GM18909 (cell line): Measurements from ENCODE around the gene METTL24.

Experiments used
- ATAC-seq: cut with Tn5 transposase; IDR thresholded peaks from one replicate; pipeline ENCODE4 v1.9.1; 2021; ENCODE audit warnings: mild to moderate bottlenecking; ENCODE audit not compliant: unreplicated experiment, poor library complexity

The METTL24 gene

GRCh38 chr6:110357664-110358552 lies at the start of gene METTL24:
Gene METTL24, minus strand, starts transcription at chr6:110358349. Its CDS starts 77 bp downstream, at chr6:110358272.
- ATAC-seq: no peak

GRCh38 chr6:110404607-110405006 lies 46.5 kb upstream of the METTL24 start:
- no peak for ATAC-seq

GRCh38 chr6:110401585-110402176 lies 43.5 kb upstream of the METTL24 start:
- no peak for ATAC-seq

GRCh38 chr6:110400208-110400607 lies 42.1 kb upstream of the METTL24 start:
- no peak for ATAC-seq

GRCh38 chr6:110399219-110400071 lies 41.3 kb upstream of the METTL24 start:
- ATAC-seq: no peak

GRCh38 chr6:110398778-110399177 lies 40.6 kb upstream of the METTL24 start:
- ATAC-seq: no peak

GRCh38 chr6:110395221-110395620 lies 37.1 kb upstream of the METTL24 start:
- ATAC-seq: no peak

GRCh38 chr6:110394409-110394808 lies 36.3 kb upstream of the METTL24 start:
- ATAC-seq: no peak

GRCh38 chr6:110392727-110393126 lies 34.6 kb upstream of the METTL24 start:
- ATAC-seq: no peak

GRCh38 chr6:110390404-110390803 lies 32.3 kb upstream of the METTL24 start:
- no peak for ATAC-seq

- no peak for ATAC-seq
Observed at GRCh38 chr6:110389689-110390382, 31.7 kb upstream of the METTL24 start.

GRCh38 chr6:110387986-110388385 lies 29.8 kb upstream of the METTL24 start:
- ATAC-seq: no peak

- ATAC-seq: no peak
Observed at GRCh38 chr6:110385458-110385863, 27.3 kb upstream of the METTL24 start.

GRCh38 chr6:110378552-110378951 lies 20.4 kb upstream of the METTL24 start:
- ATAC-seq: no peak

GRCh38 chr6:110369066-110369465 lies 10.9 kb upstream of the METTL24 start:
- no peak for ATAC-seq

- ATAC-seq: no peak
Observed at GRCh38 chr6:110368284-110368683, 10.1 kb upstream of the METTL24 start.

- no peak for ATAC-seq
Observed at GRCh38 chr6:110367825-110368224, 9.7 kb upstream of the METTL24 start.

GRCh38 chr6:110366975-110367374 lies 8.8 kb upstream of the METTL24 start:
- ATAC-seq: no peak

GRCh38 chr6:110366256-110366655 lies 8.1 kb upstream of the METTL24 start:
- ATAC-seq: no peak
